Articular chondrocyte of knee joint (primary cell): Measurements from ENCODE around the gene C5orf22. TPM values are rescaled to one million over a fixed set of nuclear protein-coding genes. Genes with fewer than 3 reads are reported as not detected.

ENCODE experiments used
- small RNA-seq: library from RNA; depleted of rRNA; stranded (forward); fragments of <200 nt; gene quantifications from one replicate; pipeline ENCODE3, GENCODE V24; 2012
- total RNA-seq: library from RNA; depleted of rRNA; stranded (reverse); fragments of >200 nt; gene quantifications from 2 replicates; pipeline ENCODE4 v1.2.3, GENCODE V29; 2012

The C5orf22 gene
- 29.9 and 39.9 TPM in 2 replicates for total RNA-seq

DNA sequence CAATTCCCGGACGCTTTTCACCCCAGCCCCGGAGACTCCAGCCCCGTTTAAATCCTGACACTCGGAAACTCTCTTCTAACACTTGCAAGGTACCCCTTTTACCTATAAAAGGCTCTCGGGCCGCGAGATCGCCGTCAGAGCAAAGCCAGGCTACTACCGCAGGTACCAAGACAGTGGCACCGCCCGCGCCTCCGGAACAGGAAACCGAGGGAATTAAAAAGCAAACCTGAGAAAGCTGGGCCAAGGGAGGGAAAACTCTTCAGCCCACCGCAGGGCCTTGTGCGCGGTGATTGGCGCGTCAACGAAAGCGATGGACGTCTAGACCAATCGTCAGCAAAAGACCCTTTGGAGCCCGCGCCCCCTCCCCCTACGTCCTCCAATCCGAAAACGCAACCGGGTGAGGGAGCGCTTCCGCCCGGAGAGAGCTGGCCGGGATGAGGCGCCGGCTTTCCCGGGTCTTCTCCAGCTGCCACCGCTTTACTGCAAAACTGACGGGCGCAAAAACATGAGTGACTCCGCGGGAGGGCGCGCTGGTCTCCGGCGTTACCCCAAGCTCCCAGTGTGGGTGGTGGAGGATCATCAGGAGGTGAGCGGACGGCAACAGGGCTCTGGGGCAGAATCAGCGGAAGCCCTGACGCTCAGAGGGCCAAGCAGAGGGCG lies at the start of gene C5orf22, which contains the start of gene DROSHA:
Gene C5orf22, plus strand, starts transcription at position 414 of the 660 bp plus-strand sequence. Its CDS starts 92 bp downstream, at position 506.
Gene DROSHA, minus strand, starts transcription at position 206 of the 660 bp plus-strand sequence. CDS start 3,034 bp downstream, outside the sequence.

Small RNAs within 50 kb of the gene (small RNA-seq; reads per million reads assigned to genes)
- not detected for gene RF00019
- not detected for gene RNU6-363P

Other genes starting within 250 kb of the C5orf22 start
- 36.5 and 38.7 TPM in 2 replicates for gene DROSHA, start 208 bp upstream of the C5orf22 start, total RNA-seq
- 0.13 and 0.76 TPM in 2 replicates for gene PDZD2, start 106.8 kb downstream of the C5orf22 start, total RNA-seq